GM10266 (cell line): ENCODE measurements around the gene WNT2.

Experiments used
- DNase-seq: peaks from one replicate; pipeline ENCODE4 v3.0.0; 2012; ENCODE audit errors: extremely low spot score
- CTCF ChIP-seq: IDR thresholded peaks from 2 replicates; pipeline ENCODE4 v1.5.1; 2012; ENCODE audit warnings: mild to moderate bottlenecking, low read depth; ENCODE audit not compliant: control insufficient read depth, insufficient read depth; ENCODE audit errors: missing control alignments

WNT2 gene

GRCh38 chr7:117323851-117324711 is 1.2 kb upstream of the WNT2 start:
- no peak for TF ChIP-seq CTCF
- peak; percentile 40 for DNase-seq

DNA sequence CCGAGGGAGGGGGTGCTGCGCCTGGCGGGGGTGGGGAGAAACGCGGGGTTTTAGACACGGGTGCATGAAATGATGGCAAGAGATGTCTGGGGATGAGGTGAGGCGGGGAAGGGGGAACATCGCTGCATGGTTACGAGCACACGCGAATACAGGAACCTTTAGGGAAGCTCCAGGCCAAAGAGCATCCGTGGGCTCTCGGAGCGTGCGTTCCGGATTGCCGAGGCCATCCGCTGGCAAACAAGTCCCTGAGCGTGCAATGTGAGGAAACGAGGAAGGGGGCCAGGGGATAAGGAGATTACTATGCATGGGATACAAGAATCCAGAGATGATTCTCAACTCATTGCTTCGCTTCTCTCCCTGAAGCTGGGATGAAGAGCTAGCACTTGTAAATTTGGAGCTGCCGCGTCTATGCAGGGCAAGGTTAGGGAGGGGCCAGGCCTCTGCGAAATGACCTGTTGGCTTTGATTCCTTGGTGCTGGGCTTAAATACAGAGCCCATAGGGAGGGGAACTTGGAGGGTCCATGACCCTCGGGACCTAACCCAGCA is 520 bp upstream of the WNT2 start:
- no peak for TF ChIP-seq CTCF
- DNase-seq: peak; percentile 39

DNA sequence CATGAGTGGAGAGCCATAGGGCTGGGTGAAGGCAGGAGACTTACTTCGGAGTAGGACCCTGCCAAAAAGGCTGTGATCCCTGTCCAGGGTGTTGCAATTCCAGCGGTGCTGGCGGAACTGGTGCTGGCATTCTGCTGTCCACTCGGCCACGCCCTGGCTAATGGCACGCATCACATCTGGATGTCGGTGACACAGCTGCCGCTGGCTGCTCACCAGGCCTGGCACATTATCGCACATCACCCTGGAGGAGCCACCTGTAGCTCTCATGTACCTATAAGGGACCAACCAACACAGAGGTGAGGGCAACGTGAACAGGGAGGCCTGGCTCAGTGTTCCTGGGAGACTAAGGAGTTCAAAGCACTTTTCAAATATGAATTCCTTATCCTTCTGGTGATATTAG is 2.3 kb downstream of the WNT2 start:
- TF ChIP-seq CTCF: no peak
- no peak for DNase-seq

DNA sequence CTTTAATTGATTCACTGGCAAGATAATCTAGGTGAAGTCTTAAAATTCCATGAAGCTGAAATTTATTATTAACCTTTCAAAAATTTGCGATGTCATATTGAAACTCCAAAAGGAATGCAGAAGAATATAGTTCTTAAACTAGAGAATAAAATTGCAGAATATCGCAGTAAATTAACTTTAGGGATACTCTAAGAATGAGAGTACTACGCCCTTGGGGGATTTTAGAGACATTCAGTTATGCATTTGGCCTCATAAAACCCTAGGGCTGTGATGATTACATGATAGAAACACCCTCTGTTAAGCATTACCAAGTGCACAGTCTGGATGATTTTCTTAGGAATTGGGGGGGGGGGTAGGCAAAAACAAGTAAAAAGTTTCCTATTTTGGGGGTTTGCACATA is 3.7 kb downstream of the WNT2 start:
- no peak for TF ChIP-seq CTCF
- DNase-seq: no peak

- DNase-seq: no peak
- no peak for TF ChIP-seq CTCF
Measured at GRCh38 chr7:117313582-117313981, 9.3 kb downstream of the WNT2 start.

GRCh38 chr7:117312593-117313580 is 10.0 kb downstream of the WNT2 start:
- DNase-seq: no peak
- peak; percentile 24 for TF ChIP-seq CTCF
